Omental fat pad (tissue), 4 donors: Measurements from ENCODE around the gene STARD3. TPM values are rescaled to one million over a fixed set of nuclear protein-coding genes. Genes with fewer than 3 reads are reported as not detected.

Experiments
- ATAC-seq: fragments of 150-250 bp; one replicate; pipeline ENCODE4 v1.9.1; 2016; ENCODE audit warnings: mild to moderate bottlenecking, moderate library complexity; ENCODE audit not compliant: low FRiP score
- DNase-seq: peaks from one replicate; pipeline ENCODE4 v3.0.0-alpha.2; 2019; ENCODE audit warnings: low spot score
- total RNA-seq, 4 donors: library from RNA; depleted of rRNA; stranded (reverse); fragments of >200 nt; gene quantifications; one replicate each; pipeline ENCODE4 v1.1.0, GENCODE V29; 2016
- TF ChIP-seq, protein P1 (sequence below), 3 donors: fragments of 450-650 bp; IDR thresholded peaks; one replicate each; pipeline ENCODE4 v1.5.1; 2016 to 2017; ENCODE audit warnings: antibody characterized with exemption in 3 of 3, mild to moderate bottlenecking in 3 of 3, moderate library complexity in 2 of 3

Gene STARD3
- total RNA-seq, 4 donors from 2014 or later, result 24.9 to 75.5 (median 36.5) TPM

- DNase-seq (no peak), ATAC-seq (no peak)
- TF ChIP-seq, protein P1, sequence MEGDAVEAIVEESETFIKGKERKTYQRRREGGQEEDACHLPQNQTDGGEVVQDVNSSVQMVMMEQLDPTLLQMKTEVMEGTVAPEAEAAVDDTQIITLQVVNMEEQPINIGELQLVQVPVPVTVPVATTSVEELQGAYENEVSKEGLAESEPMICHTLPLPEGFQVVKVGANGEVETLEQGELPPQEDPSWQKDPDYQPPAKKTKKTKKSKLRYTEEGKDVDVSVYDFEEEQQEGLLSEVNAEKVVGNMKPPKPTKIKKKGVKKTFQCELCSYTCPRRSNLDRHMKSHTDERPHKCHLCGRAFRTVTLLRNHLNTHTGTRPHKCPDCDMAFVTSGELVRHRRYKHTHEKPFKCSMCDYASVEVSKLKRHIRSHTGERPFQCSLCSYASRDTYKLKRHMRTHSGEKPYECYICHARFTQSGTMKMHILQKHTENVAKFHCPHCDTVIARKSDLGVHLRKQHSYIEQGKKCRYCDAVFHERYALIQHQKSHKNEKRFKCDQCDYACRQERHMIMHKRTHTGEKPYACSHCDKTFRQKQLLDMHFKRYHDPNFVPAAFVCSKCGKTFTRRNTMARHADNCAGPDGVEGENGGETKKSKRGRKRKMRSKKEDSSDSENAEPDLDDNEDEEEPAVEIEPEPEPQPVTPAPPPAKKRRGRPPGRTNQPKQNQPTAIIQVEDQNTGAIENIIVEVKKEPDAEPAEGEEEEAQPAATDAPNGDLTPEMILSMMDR (IDR thresholded peaks at IDR 0.05), result no peak
Observed at GRCh38 chr17:39627712-39628516, 9.0 kb upstream of the STARD3 start.

GRCh38 chr17:39628655-39629493 is 8.1 kb upstream of the STARD3 start:
- DNase-seq (no peak), ATAC-seq (no peak)
- TF ChIP-seq, protein P1 (IDR thresholded peaks at IDR 0.05), result no peak

DNA sequence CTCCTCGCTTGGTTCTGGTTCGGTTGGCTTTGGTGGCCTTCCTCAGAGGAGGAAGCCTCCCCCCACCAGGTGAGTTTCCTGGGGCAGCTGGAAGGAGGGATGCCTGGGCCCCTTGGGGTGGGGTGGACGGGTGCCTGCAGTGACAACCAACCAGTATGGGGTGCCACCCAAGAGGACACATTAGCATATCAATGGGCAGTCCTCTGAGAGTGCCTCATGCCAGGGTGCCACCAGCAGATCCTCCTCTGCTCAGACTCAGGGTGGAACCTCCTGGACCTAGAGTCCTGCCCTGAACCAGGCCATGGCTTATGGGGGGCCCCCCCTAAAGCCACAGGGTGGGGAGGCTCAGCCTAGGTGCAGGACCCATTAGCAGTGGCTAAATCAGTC is 7.5 kb upstream of the STARD3 start:
- no peak for ATAC-seq
- no peak for DNase-seq
- TF ChIP-seq, protein P1 (IDR thresholded peaks at IDR 0.05), result no peak

- no peak for DNase-seq
- ATAC-seq, result no peak
- TF ChIP-seq, protein P1 (IDR thresholded peaks at IDR 0.05), result no peak
Observed at GRCh38 chr17:39629898-39630297, 7.0 kb upstream of the STARD3 start.

DNA sequence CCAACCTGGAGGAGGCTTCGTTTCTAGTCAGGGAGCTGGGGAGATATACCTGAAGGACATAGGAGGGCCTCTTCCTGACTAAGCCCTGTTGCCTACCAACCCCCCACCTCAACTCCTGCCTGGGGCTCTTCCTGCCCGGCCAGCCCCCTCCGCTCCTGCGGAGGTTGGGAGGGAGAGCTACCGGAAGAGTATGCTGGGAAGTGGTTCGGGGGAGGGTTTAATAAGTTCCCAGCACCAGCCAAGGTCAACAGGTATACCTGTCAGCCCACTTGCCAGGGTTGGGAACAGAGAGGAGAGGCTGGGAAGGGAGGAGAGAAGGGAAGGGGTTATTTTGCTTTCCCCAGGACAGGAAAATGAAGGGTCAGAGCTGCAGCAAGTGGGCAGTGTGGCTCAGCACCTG is 5.5 kb upstream of the STARD3 start:
- ATAC-seq, result no peak
- TF ChIP-seq, protein P1 (IDR thresholded peaks at IDR 0.05), result no peak
- no peak for DNase-seq

DNA sequence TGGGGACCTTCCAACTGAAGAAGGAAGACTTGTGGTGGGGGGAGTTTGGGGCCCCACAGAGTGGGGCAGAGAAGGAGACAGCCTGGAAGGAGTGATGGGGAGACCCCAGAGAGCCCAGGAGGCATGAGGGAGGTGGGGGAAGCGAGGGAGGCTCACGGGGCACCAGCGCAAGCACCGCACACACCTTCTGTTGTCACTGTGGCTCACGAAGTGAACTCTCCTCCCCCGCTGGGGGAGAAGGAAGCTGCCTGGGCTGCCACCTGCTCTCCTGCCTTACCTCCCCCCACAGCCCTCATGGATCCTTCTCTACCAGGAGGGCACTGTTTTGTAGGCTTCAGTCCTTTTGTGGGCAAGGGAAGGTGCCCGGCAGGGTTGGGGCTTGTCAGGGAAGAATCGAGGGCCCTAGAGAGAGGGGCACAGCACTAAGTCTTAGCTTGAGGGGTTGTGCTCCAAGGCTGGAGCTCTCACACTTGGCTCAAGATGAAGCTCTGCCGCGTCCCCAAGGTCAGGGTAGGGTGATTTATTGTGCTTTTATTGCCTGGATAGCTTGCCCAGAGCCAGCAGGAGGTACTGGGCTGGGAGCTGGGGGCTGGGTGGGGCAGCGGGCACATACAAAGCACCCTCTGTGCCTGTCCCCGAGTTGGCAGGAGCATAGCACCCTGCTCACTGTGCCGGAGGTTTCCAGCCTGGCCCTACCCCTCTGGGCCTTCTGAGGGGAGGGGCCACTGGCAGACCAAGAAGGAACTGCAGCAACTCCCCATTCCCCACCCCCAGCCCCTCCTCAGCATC is 4.6 kb upstream of the STARD3 start:
- TF ChIP-seq, protein P1 (IDR thresholded peaks at IDR 0.05), result no peak
- DNase-seq (no peak), ATAC-seq (no peak)
